Activated CD4-positive, alpha-beta memory T cell treated with anti-CD3 and anti-CD28 coated beads, Interleukin-2, amount 10 ng/mL, durations not matched to agents 7 days and 5 days (primary cell): ENCODE data around the gene PAQR5. TPM values are rescaled to one million over a fixed set of nuclear protein-coding genes. Genes with fewer than 3 reads are reported as not detected.
"Not testable (repeated sequence)": the region's sequence is repeated elsewhere in the genome, so short reads cannot be mapped to it uniquely, and the experiment has no call there.

Experiments used
- CTCF ChIA-PET: fragments of 350-600 bp; sonication (Branson Sonifier 250); formaldehyde crosslinking; loops from one replicate; lab custom pipeline; 2021; ENCODE audit warnings: antibody characterized with exemption, inconsistent platforms; lab: Charles Lee
- POLR2A ChIA-PET: fragments of 350-600 bp; sonication (Branson Sonifier 250); formaldehyde crosslinking; loops from one replicate; lab custom pipeline; 2021; ENCODE audit warnings: antibody characterized with exemption; lab: Charles Lee
- DNase-seq: peaks from one replicate; pipeline ENCODE4 v3.0.0-alpha.2; 2020
- H3K27ac Mint-ChIP-seq: one replicate; pipeline ENCODE4 v1.8.0; 2021; ENCODE audit warnings: mild to moderate bottlenecking, mixed read lengths
- H3K27me3 Mint-ChIP-seq: one replicate; pipeline ENCODE4 v1.8.0; 2021; ENCODE audit warnings: mixed read lengths
- H3K36me3 Mint-ChIP-seq: one replicate; pipeline ENCODE4 v1.8.0; 2021; ENCODE audit warnings: low read depth, mixed read lengths
- H3K4me1 Mint-ChIP-seq: one replicate; pipeline ENCODE4 v1.8.0; 2021; ENCODE audit warnings: mixed read lengths
- H3K4me3 Mint-ChIP-seq: one replicate; pipeline ENCODE4 v1.8.0; 2021; ENCODE audit warnings: mild to moderate bottlenecking, mixed read lengths
- H3K9me3 Mint-ChIP-seq: one replicate; pipeline ENCODE4 v1.8.0; 2021; ENCODE audit warnings: mixed read lengths
- total RNA-seq, 2 experiments: library from RNA; stranded (reverse); gene quantifications; one replicate each; pipeline ENCODE4 v1.2.3, GENCODE V29; 2021

The PAQR5 gene
- total RNA-seq, 2 experiments from 2014 or later: not detected

GRCh38 chr15:69299943-69300588, 1.4 kb downstream of the PAQR5 start:
- no peak overlapping the region for H3K27ac Mint-ChIP-seq
- no peak for DNase-seq
- CTCF ChIA-PET: no interaction called here
- no peaks in the 10 kb centered on the region for H3K36me3 Mint-ChIP-seq
- no peaks in the 10 kb centered on the region for H3K4me1 Mint-ChIP-seq
- no peak overlapping the region for H3K4me3 Mint-ChIP-seq
- H3K27me3 Mint-ChIP-seq: peaks cover 50% of the 10 kb centered on the region
- POLR2A ChIA-PET: interaction anchor here (1.7 kb wide), 1 partner anchor 13 kb away, joined by 3 read pairs; no protein-coding TSS in a partner anchor
- no peaks in the 10 kb centered on the region for H3K9me3 Mint-ChIP-seq

DNA sequence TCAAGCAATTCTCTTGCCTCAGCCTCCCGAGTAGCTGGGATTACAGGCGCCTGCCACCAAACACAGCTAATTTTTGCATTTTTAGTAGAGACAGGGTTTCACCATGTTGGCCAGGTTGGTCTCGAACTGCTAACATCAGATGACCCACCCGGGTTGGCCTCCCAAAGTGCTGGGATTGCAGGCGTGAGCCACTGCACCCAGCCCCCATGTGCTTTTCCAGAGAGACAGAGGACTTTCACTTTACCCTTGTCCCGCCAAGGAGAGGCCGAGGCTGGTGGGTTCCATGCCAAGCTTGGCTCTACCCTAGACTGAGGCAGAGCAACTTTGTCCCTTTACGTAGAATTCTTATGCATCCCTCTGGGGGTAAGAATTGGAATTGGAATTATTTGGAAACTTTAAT, 2.4 kb downstream of the PAQR5 start:
- H3K27me3 Mint-ChIP-seq: peaks cover 50% of the 10 kb centered on the region
- POLR2A ChIA-PET: interaction anchor here (1.7 kb wide), 1 partner anchor 12 kb away, joined by 3 read pairs; no protein-coding TSS in a partner anchor
- H3K9me3 Mint-ChIP-seq, H3K4me1 Mint-ChIP-seq, H3K27ac Mint-ChIP-seq, H3K4me3 Mint-ChIP-seq, H3K36me3 Mint-ChIP-seq, CTCF ChIA-PET, DNase-seq: not testable (repeated sequence)

- peaks cover 44% of the 10 kb centered on the region for H3K27me3 Mint-ChIP-seq
- H3K4me3 Mint-ChIP-seq, H3K4me1 Mint-ChIP-seq, CTCF ChIA-PET, H3K27ac Mint-ChIP-seq, H3K9me3 Mint-ChIP-seq, POLR2A ChIA-PET, DNase-seq, H3K36me3 Mint-ChIP-seq: not testable (repeated sequence)
Observed at GRCh38 chr15:69302087-69302486, 3.4 kb downstream of the PAQR5 start.

GRCh38 chr15:69302929-69303328, 4.2 kb downstream of the PAQR5 start:
- Mint-ChIP-seq H3K4me1 (no peaks in the 10 kb centered on the region), H3K27me3 (peaks cover 36% of the 10 kb centered on the region), H3K36me3 (no peaks in the 10 kb centered on the region), H3K4me3 (no peak overlapping the region), H3K27ac (no peak overlapping the region), H3K9me3 (no peaks in the 10 kb centered on the region)
- ChIA-PET CTCF (no interaction called here), POLR2A (no interaction called here)
- no peak for DNase-seq

DNA sequence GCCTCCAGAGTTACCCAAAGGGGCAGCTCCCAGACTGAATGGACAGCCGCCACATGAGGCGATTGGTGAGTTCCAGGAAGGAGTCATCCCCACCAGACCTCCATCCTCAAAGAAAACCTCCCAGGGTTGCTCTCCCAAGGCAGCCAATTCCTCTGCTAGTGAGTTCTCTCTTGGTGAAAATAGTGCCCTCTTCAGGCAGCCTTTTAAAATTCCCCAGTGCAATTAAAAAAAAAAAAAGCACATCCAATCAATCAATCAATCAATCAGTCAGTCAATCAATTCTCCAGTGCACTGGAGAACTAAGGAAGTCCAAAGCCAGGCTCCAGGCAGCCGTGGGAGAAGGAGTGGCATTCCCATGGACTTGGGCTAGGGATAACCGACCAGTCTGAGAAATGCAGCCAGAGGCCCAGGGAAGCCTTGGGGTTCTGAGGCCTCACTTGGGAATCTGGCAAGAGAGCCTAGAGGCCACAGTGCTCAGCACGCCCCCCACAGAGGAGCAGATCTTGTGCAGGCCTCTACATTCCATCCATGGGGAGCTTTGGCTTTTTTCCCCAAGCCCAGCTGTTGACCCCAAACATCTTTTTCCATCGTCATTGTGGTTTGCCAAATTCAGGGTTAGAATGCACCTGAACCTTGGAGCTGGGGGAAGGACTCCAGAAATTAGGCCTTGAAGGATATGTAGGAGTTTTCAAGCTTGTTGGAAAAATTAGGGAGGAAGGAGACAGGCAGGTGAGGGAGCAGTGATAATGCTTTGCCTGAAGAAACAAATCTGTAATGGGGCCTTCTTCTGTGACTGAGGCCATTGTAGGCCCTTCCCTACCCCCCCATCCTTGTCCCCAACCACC, 4.8 kb downstream of the PAQR5 start:
- H3K4me3 Mint-ChIP-seq: no peak overlapping the region
- CTCF ChIA-PET: no interaction called here
- POLR2A ChIA-PET: no interaction called here
- H3K9me3 Mint-ChIP-seq: no peaks in the 10 kb centered on the region
- no peaks in the 10 kb centered on the region for H3K4me1 Mint-ChIP-seq
- no peak overlapping the region for H3K27ac Mint-ChIP-seq
- no peaks in the 10 kb centered on the region for H3K36me3 Mint-ChIP-seq
- no peak for DNase-seq
- peaks cover 31% of the 10 kb centered on the region for H3K27me3 Mint-ChIP-seq

DNA sequence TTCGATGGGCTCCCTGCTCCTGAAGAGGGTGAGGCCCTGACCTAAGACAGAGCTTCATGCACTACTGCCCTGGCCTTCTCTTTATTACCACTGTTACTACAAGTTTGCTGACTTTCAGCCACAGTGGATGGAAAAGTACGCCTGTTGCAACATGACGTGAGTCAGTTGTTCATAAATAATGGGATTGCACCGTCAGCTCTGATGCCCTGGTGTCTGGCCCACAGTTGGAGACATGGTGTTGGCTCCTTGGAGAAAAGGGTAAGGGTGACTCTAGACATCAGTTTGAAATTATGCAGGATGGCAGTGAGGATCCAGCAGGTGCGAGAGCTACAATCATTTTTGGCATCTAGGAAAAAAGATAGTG, 5.5 kb downstream of the PAQR5 start:
- Mint-ChIP-seq H3K27ac (no peak overlapping the region), H3K9me3 (no peaks in the 10 kb centered on the region), H3K36me3 (no peaks in the 10 kb centered on the region), H3K27me3 (peaks cover 30% of the 10 kb centered on the region), H3K4me3 (no peak overlapping the region), H3K4me1 (no peaks in the 10 kb centered on the region)
- CTCF ChIA-PET: no interaction called here
- DNase-seq: no peak
- POLR2A ChIA-PET: no interaction called here

- no peaks in the 10 kb centered on the region for H3K4me1 Mint-ChIP-seq
- POLR2A ChIA-PET: no interaction called here
- no peak overlapping the region for H3K27ac Mint-ChIP-seq
- H3K36me3 Mint-ChIP-seq: no peaks in the 10 kb centered on the region
- H3K4me3 Mint-ChIP-seq: no peak overlapping the region
- peaks cover 20% of the 10 kb centered on the region for H3K27me3 Mint-ChIP-seq
- H3K9me3 Mint-ChIP-seq: no peaks in the 10 kb centered on the region
- CTCF ChIA-PET: no interaction called here
- DNase-seq: no peak
Observed at GRCh38 chr15:69305204-69305931, 6.7 kb downstream of the PAQR5 start.

DNA sequence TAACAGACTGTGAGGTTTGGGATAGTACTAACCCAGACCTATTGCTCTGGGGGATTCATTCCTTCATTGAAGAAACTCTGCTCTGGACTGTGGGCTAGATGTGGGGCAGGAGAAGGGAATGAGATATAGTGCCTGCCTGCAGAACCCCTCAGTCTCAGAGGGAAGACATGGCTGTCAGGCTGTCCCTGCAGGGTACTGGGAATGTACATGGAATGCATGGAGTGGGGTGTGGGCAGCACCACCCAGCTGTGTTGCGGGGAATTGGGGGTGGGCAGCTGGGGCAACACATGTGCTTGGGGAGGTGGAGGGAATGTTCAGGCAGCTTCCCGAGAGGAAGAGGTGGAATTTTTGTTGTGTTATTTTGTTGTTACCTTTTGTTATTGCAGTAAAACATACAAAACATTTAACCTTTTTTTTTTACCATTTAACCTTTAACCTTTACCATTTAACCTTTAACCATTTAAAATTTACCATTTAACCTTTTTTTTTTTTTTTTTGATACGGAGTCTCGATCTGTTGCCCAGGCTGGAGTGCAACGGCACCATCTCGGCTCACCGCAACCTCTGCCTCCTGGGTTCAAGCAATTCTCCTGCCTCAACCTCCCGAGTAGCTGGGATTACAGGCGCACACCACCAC, 7.3 kb downstream of the PAQR5 start:
- H3K27ac Mint-ChIP-seq: no peak overlapping the region
- ChIA-PET POLR2A (no interaction called here), CTCF (interaction anchor here (0.7 kb wide), 1 partner anchor 959 kb away, joined by 4 read pairs; no protein-coding TSS in a partner anchor)
- H3K9me3 Mint-ChIP-seq: no peaks in the 10 kb centered on the region
- DNase-seq: no peak
- no peaks in the 10 kb centered on the region for H3K4me1 Mint-ChIP-seq
- H3K27me3 Mint-ChIP-seq: peaks cover 18% of the 10 kb centered on the region
- no peaks in the 10 kb centered on the region for H3K36me3 Mint-ChIP-seq
- no peak overlapping the region for H3K4me3 Mint-ChIP-seq

GRCh38 chr15:69307939-69308338, 9.2 kb downstream of the PAQR5 start:
- peaks cover 16% of the 10 kb centered on the region for H3K27me3 Mint-ChIP-seq
- H3K27ac Mint-ChIP-seq: no peak overlapping the region
- DNase-seq: no peak
- CTCF ChIA-PET: no interaction called here
- POLR2A ChIA-PET: no interaction called here
- H3K4me3 Mint-ChIP-seq: no peak overlapping the region
- no peaks in the 10 kb centered on the region for H3K9me3 Mint-ChIP-seq
- no peaks in the 10 kb centered on the region for H3K36me3 Mint-ChIP-seq
- H3K4me1 Mint-ChIP-seq: no peaks in the 10 kb centered on the region

GRCh38 chr15:69308949-69309348, 10.2 kb downstream of the PAQR5 start:
- Mint-ChIP-seq H3K4me1 (no peaks in the 10 kb centered on the region), H3K36me3 (no peaks in the 10 kb centered on the region), H3K9me3 (no peaks in the 10 kb centered on the region), H3K27me3 (peaks cover 16% of the 10 kb centered on the region), H3K4me3 (no peak overlapping the region), H3K27ac (no peak overlapping the region)
- ChIA-PET CTCF (no interaction called here), POLR2A (no interaction called here)
- DNase-seq: no peak

- POLR2A ChIA-PET: no interaction called here
Observed at GRCh38 chr15:69311319-69311721, 12.6 kb downstream of the PAQR5 start.

DNA sequence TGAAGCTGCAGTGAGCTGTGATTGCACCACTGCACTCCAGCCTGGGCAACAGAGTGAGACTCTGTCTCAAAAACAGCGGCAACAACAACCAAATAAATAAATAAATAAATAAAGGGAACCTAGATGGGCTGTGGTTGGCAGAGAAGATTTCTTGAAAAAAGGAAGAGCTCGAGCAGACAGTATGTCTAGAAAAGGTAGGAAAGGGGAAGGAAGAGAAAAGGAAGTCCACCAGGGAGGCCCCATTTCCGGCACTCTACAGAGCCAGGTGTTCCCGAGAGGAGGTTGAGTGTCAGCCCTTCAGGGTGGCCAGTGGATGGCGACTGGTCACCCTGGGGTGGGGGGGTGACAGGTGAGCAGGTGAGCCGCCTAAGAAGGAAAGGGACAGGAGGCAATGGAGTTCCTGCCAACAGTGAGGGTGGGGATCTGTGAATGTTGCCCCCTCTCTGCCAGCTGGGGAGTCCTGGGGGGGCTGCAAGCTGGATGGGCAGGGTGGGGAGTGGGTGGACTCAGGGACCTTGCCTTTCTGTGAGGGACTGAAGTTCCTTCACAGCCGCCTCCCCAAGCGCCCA, 14.8 kb downstream of the PAQR5 start:
- Mint-ChIP-seq H3K4me3 (no peak overlapping the region), H3K27me3 (peaks cover 11% of the 10 kb centered on the region), H3K9me3 (no peaks in the 10 kb centered on the region), H3K4me1 (no peaks in the 10 kb centered on the region), H3K36me3 (no peaks in the 10 kb centered on the region), H3K27ac (no peak overlapping the region)
- ChIA-PET POLR2A (interaction anchor here (1.3 kb wide), 1 partner anchor 13 kb away, joined by 3 read pairs; no protein-coding TSS in a partner anchor), CTCF (no interaction called here)
- DNase-seq: no peak

More at GRCh38 chr15:69311319-69311721, 12.6 kb downstream of the PAQR5 start:
- no peaks in the 10 kb centered on the region for H3K9me3 Mint-ChIP-seq
- CTCF ChIA-PET: no interaction called here
- no peaks in the 10 kb centered on the region for H3K36me3 Mint-ChIP-seq
- H3K4me3 Mint-ChIP-seq: no peak overlapping the region
- H3K4me1 Mint-ChIP-seq: no peaks in the 10 kb centered on the region
- H3K27me3 Mint-ChIP-seq: peaks cover 14% of the 10 kb centered on the region
- no peak overlapping the region for H3K27ac Mint-ChIP-seq
- no peak for DNase-seq
